SIG-M5 treated with dmso at 0.1 percent for 504 hours (cell line): ENCODE data around the gene HAO2.
"Not testable (repeated sequence)": the region's sequence is repeated elsewhere in the genome, so short reads cannot be mapped to it uniquely, and the experiment has no call there.

Experiments used
- DNase-seq: peaks from one replicate; lab custom pipeline; 2025; ENCODE audit not compliant: unreplicated experiment; lab: John Stamatoyannopoulos, UW

Gene HAO2

DNA sequence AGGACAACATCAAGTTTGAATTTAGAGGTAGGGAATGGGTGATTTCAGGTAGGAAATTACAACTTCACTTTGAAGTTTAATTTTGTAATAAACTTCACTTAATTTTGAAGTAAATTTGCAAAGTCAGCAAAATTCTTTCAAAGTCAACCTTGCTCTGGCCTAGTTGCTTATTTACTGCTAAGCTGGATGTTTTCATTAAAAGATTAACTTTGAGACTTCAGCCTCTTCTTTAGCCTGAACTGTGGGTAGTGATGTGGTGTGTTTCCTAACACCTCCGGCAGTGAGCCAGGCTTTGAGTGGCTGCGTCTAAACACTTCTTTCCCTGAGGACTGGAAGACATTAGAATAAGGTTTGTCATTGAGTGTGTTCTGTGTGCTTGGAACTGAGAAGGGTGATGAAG, at the start of gene HAO2:
HAO2 (plus strand) TSS at position 232 of the 400 bp plus-strand sequence. CDS start 12,301 bp downstream, outside the sequence.
- no peak for DNase-seq

- DNase-seq, result no peak
Measured at GRCh38 chr1:119320100-119320499, 48.5 kb upstream of the HAO2 start.

- DNase-seq, result no peak
Measured at GRCh38 chr1:119321666-119322419, 46.7 kb upstream of the HAO2 start.

GRCh38 chr1:119323216-119323982, 45.2 kb upstream of the HAO2 start:
- DNase-seq, result peak; percentile 91

- DNase-seq, result no peak
Measured at GRCh38 chr1:119324198-119324597, 44.4 kb upstream of the HAO2 start.

GRCh38 chr1:119326251-119326650, 42.3 kb upstream of the HAO2 start:
- no peak for DNase-seq

DNA sequence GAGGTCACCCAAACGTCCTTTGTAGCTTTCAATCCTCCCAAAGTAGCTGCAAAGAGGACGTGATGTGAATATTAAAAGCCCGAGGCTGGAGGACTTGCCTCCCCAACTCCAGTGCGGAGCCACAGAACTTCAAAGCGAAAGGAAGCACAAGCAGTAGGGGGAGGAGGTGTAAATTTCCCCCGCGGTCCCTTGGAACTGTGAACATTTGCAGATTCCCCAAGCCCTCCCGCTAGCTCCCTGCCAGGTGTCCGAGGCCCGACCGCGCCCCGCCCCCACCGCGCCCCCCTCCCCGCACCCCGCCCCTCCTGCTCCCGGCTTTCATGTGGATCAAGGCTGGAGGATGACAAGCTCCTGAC, 41.5 kb upstream of the HAO2 start:
- DNase-seq, result no peak

DNA sequence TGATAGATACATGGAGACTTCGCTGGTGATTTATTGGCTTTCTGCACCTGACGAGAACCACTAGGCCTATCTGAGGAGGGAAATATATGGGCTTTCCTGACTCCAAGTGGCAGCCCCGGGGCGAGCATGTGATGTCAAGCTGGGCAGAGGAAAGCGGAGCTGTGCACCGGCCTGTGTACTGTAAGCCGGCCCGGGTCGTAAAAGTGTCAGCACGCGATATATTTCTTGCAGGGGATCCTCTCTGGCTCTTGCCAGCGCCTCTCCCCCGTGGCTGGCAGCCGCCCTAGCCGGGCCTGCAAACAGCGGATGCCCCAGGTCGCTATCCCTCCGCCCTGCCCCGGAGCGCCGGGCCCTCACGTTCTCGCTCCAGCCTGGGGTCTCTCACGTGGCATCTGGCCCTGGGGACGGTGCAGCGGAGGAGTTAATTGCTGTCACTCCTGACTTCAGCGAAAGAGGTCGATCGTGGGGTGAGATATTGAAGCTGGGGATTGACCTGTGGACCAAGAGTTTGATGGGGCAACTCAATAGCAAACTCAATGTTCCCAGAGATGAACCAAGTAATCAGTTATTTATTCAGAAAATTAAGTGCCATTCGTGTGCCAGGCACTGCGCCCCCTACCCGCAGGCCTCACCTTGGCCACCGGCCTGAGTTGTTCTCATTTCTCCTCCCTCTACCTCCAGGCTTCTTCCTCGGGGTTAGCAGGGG, 41.0 kb upstream of the HAO2 start:
- DNase-seq, result no peak

- DNase-seq, result no peak
Measured at GRCh38 chr1:119329541-119330461, 38.8 kb upstream of the HAO2 start.

- DNase-seq, result no peak
Measured at GRCh38 chr1:119330466-119331189, 38.0 kb upstream of the HAO2 start.

DNA sequence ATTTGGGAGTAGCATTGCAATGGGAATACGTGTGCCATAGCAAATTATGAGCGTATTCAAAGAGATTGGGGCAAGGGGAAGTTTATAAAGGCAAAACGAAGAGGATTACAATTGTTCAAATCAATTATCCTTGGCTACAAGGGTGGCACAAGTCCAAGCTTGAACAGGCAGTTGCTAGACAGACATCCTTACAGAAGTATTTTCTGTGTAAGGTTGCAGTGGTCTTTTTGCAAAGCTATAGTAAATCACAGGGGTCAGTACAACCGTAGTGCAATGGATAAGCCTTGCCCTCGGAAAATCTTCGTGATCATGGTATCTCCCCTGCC, 37.4 kb upstream of the HAO2 start:
- no peak for DNase-seq

DNA sequence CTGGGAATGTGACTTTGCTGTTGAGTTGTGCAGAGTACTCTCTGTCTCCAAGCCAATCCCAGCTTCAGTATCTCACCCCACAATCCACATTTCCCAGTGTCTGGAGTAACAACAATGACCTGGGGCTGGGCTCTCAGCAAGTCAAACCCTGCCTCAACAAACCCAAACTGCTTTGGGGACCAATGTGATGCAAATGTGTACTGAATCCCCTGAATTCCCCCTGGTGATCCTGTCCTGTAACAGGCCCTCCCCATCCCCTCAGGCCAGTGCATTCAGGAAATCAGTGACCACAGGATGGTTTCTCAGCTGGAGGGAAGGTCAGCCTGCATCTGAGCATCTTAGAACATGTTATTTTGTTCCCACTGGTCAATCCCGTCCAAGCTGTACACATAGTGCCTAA, 36.7 kb upstream of the HAO2 start:
- DNase-seq, result no peak

DNA sequence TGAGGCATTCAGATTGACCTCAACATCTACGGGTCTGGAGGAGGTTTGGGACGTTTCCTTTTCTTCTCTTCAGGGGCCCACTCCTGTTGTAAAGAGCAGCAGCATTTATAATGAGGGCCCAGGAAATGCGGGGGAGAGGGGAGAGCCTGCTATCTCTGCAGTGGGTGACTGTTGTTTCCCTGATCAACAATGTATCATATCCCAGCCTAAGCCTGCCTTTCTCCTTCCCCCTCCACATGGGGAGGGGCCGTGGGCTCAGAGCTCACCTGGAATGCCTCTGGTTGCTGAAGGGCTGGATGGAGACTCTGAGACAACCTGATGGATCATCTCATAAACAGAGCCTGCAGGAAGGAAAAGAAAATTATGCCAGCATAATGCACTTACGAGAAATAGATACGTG, 36.0 kb upstream of the HAO2 start:
- no peak for DNase-seq

DNA sequence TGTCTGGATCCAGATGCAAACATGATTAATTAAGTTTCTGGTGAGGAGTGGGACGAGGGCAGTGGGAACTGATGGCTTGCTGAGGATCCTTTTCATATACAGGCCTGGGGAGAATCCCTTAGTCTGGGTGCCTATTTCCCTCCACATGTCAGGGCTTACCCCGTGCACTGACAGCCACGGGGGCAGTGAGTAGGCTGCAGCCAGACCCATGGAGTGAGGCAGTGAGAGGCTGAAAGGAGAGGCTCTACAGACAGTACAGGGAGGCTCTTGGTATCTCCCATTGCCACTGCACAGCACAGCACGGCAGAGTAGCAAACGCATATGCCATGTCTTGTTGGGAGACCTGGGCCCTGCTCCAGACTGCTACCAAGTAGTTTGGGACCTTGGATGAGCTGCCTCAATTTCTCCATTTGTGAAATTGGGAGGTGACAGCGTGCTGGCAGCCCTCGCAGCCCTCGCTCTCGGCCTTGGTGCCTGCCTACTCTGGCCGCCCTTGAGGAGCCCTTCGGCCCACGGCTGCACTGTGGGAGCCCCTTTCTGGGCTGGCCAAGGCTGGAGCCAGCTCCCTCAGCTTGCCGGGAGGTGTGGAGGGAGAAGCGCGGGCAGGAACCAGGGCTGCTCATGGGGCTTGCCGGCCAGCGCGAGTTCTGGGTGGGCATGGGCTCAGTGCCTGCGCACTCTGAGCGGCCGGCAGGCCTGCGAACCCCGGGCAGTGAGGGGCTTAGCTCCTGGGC, 35.3 kb upstream of the HAO2 start:
- DNase-seq, result no peak

DNA sequence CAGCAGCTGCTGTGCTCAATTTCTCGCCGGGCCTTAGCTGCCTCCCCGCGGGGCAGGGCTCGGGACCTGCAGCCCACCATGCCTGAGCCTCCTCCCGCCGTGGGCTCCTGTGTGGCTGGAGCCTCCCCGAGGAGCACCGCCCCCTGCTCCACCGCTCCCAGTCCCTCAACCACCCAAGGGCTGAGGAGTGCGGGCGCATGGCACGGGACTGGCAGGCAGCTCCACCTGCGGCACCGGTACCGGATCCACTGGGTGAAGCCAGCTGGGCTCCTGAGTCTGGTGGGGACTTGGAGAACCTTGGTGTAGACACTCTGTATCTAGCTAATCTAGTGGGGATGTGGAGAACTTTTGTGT, 34.7 kb upstream of the HAO2 start:
- DNase-seq, result not testable (repeated sequence)

GRCh38 chr1:119336848-119337247, 31.7 kb upstream of the HAO2 start:
- no peak for DNase-seq

- no peak for DNase-seq
Measured at GRCh38 chr1:119338004-119338403, 30.6 kb upstream of the HAO2 start.

DNA sequence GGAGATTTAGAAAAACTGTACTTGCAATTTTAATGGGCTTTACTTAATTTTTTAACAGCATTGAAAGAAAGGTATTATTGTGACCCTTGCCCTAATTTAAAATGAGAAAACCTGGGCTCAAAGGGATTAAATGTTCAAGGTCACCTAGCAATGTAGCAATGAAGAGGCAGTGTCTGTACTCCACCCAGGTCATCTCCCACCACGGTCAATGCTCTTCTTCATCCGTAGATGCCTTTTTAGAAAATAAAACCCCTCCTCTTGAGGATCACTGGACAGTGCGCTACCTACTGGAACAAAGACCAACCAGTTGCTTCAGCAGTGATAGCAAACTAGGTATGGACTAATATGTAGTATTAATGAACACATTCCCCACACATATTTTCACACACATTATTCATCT, 29.8 kb upstream of the HAO2 start:
- no peak for DNase-seq

- no peak for DNase-seq
Measured at GRCh38 chr1:119340861-119341261, 27.7 kb upstream of the HAO2 start.
